B cell (primary cell): ENCODE results near the gene PAK6. TPM values are rescaled to one million over a fixed set of nuclear protein-coding genes. Genes with fewer than 3 reads are reported as not detected.

Experiments
- ATAC-seq: fragments of 200-7000 bp; cut with Tn5 transposase; one replicate; pipeline ENCODE4 v1.10.0; 2021; ENCODE audit warnings: low read depth, mild to moderate bottlenecking, moderate number of reproducible peaks, moderate library complexity
- CTCF ChIA-PET: fragments of 350-600 bp; sonication (Branson Sonifier 250); formaldehyde crosslinking; loops from one replicate; lab custom pipeline; 2021; ENCODE audit warnings: antibody characterized with exemption, inconsistent platforms; lab: Charles Lee
- POLR2A ChIA-PET: fragments of 350-600 bp; sonication (Branson Sonifier 250); formaldehyde crosslinking; loops from one replicate; lab custom pipeline; 2021; ENCODE audit warnings: antibody characterized with exemption; lab: Charles Lee
- DNase-seq: peaks from one replicate; pipeline ENCODE4 v3.0.0; 2013
- H2AFZ ChIP-seq: 2 replicates; pipeline ENCODE4 v1.6.1; 2012; ENCODE audit warnings: mild to moderate bottlenecking, low read depth, low read length; ENCODE audit not compliant: insufficient read depth, poor library complexity, severe bottlenecking
- H3K27ac ChIP-seq, 2 donors: 1 replicate in 1 of 2; 2 replicates in 1 of 2; pipeline ENCODE4 v1.5.1; 2012 to 2013; ENCODE audit warnings: low read length in 2 of 2, mild to moderate bottlenecking in 2 of 2, moderate library complexity in 1 of 2
- H3K27me3 ChIP-seq, 4 experiments: fragments of 200-600 bp in 1 of 4; sonication (generic) in 1 of 4; replicated peaks in 1 of 4; 1 replicate in 2 of 4; 2 replicates in 2 of 4; pipeline versions ENCODE4 v1.6.1 to v1.7.0; 2013 to 2016; ENCODE audit warnings: low read length in 3 of 4, mild to moderate bottlenecking in 2 of 4, mixed read lengths in 1 of 4, moderate library complexity in 1 of 4; ENCODE audit not compliant: insufficient read depth in 4 of 4, control insufficient read depth in 3 of 4; ENCODE audit errors: control extremely low read depth in 1 of 4
- H3K36me3 ChIP-seq, 2 experiments: replicated peaks in 1 of 2; 1 replicate in 1 of 2; 2 replicates in 1 of 2; pipeline versions ENCODE4 v1.6.1 to v1.7.1; 2013; ENCODE audit warnings: low read length in 1 of 2; ENCODE audit not compliant: insufficient read depth in 2 of 2, control insufficient read depth in 1 of 2; ENCODE audit errors: control extremely low read depth in 1 of 2, extremely low read depth in 1 of 2
- H3K4me1 ChIP-seq, 2 donors: fragments of 200-600 bp in 1 of 2; sonication (generic) in 1 of 2; 1 replicate in 1 of 2; 2 replicates in 1 of 2; pipeline versions ENCODE4 v1.5.1 to v1.6.1; 2013 to 2017; ENCODE audit warnings: low read length in 2 of 2; ENCODE audit not compliant: control insufficient read depth in 2 of 2, insufficient read depth in 2 of 2
- H3K4me2 ChIP-seq: replicated peaks from 2 replicates; pipeline ENCODE3; 2012; ENCODE audit warnings: mild to moderate bottlenecking, low read depth, low read length; ENCODE audit not compliant: poor library complexity, severe bottlenecking
- H3K4me3 ChIP-seq, 5 experiments: fragments of 200-600 bp in 1 of 5; sonication (generic) in 1 of 5; 1 replicate in 3 of 5; 2 replicates in 2 of 5; pipeline versions ENCODE4 v1.5.1 to v1.7.0; 2011 to 2016; ENCODE audit warnings: low read length in 4 of 5, mild to moderate bottlenecking in 4 of 5, low read depth in 2 of 5, control low read depth in 1 of 5, moderate library complexity in 1 of 5; ENCODE audit not compliant: insufficient read depth in 1 of 5; ENCODE audit errors: control extremely low read depth in 1 of 5, extremely low read depth in 1 of 5
- H3K79me2 ChIP-seq: fragments of 200-600 bp; sonication (generic); one replicate; pipeline ENCODE4 v1.6.0; 2016; ENCODE audit warnings: low read length; ENCODE audit not compliant: control insufficient read depth, insufficient read depth
- H3K9ac ChIP-seq: fragments of 200-600 bp; sonication (generic); 2 replicates; pipeline ENCODE4 v1.6.1; 2017; ENCODE audit warnings: mild to moderate bottlenecking, low read length, moderate library complexity
- H3K9me3 ChIP-seq, 3 donors: one replicate each; pipeline versions ENCODE4 v1.6.1 to v1.7.1; 2013; ENCODE audit warnings: low read length in 2 of 3; ENCODE audit not compliant: control insufficient read depth in 2 of 3, insufficient read depth in 1 of 3; ENCODE audit errors: control extremely low read depth in 1 of 3
- H4K20me1 ChIP-seq: 2 replicates; pipeline ENCODE4 v1.6.0; 2012; ENCODE audit warnings: mild to moderate bottlenecking, low read length; ENCODE audit not compliant: insufficient read depth, control insufficient read depth, poor library complexity, severe bottlenecking
- H3K27ac Mint-ChIP-seq: one replicate; pipeline ENCODE4 v1.8.0; 2021; ENCODE audit warnings: mixed read lengths
- H3K27me3 Mint-ChIP-seq: one replicate; pipeline ENCODE4 v1.8.0; 2021; ENCODE audit warnings: mixed read lengths
- H3K4me1 Mint-ChIP-seq: one replicate; pipeline ENCODE4 v1.8.0; 2021; ENCODE audit warnings: mixed read lengths
- H3K4me3 Mint-ChIP-seq: one replicate; pipeline ENCODE4 v1.8.0; 2021; ENCODE audit warnings: mixed read lengths
- H3K9me3 Mint-ChIP-seq: one replicate; pipeline ENCODE4 v1.8.0; 2022; ENCODE audit warnings: mixed read lengths; ENCODE audit not compliant: insufficient read depth
- EZH2 ChIP-seq: IDR thresholded peaks from 2 replicates; pipeline ENCODE4 v1.6.1; 2012; ENCODE audit warnings: borderline replicate concordance, low read depth, mild to moderate bottlenecking, moderate library complexity, low read length; ENCODE audit not compliant: insufficient read depth, poor library complexity, severe bottlenecking
- WGBS: methylation state at CpG from one replicate; pipeline ENCODE4 v1.1.5; 2013; ENCODE audit warnings: missing lambda C conversion rate; ENCODE audit not compliant: insufficient coverage; 5-methylcytosine and 5-hydroxymethylcytosine counted together
- intact Hi-C: fragments of 100-400 bp; cut with micrococcal nuclease; formaldehyde crosslinking; loops from one replicate; pipeline ENCODE4 v1.10.0; 2022
- polyA plus RNA-seq: library from polyadenylated mRNA; depleted of rRNA; stranded (reverse); fragments of >200 nt; gene quantifications from 2 replicates; pipeline ENCODE4 v1.2.3, GENCODE V29; 2012
- total RNA-seq, 2 donors: library from RNA; stranded (reverse); fragments of 120-200 nt in 1 of 2; gene quantifications; 1 replicate in 1 of 2; 2 replicates in 1 of 2; pipeline versions ENCODE4 v1.2.3 to v1.2.4, GENCODE V29; 2013 to 2022
- TF ChIP-seq, protein P1 (sequence below): fragments of 200-600 bp; IDR thresholded peaks from one replicate; pipeline ENCODE4 v1.8.0; 2022; ENCODE audit warnings: antibody characterized with exemption, mild to moderate bottlenecking

Gene PAK6
- total and polyA plus RNA-seq, 2 donors (not counting 1 experiment from before 2014, with no cell fraction given): 0.45 to 1.2 TPM

- ChIA-PET CTCF (interaction anchor here (0.8 to 8.5 kb wide), 11 partner anchors 12 to 907 kb away, joined by 3 to 221 read pairs (median 8); partner anchors contain the start of genes CCDC9B, CHP1 and PLCB2), POLR2A (interaction anchor here (1.2 to 1.5 kb wide), 3 partner anchors 16 to 19 kb away, joined by 4 to 14 read pairs (median 5); partner anchors contain the start of gene PLCB2)
- Histone ChIP-seq H3K79me2 (no peaks in the 10 kb centered on the region), H3K4me3 (peak overlapping the region; percentile 38 to 71 (median 59)), H3K9me3 (peaks cover 0 to 2% (median 0%) of the 10 kb centered on the region in 3 donors), H4K20me1 (no peaks in the 10 kb centered on the region), H2AFZ (peak overlapping the region; percentile 61), H3K9ac (peak overlapping the region; percentile 66), H3K4me1 (peaks cover 21 to 25% of the 10 kb centered on the region in 2 donors), H3K4me2 (peak overlapping the region; percentile 92), H3K27ac (no peak overlapping the region), H3K36me3 (no peaks in the 10 kb centered on the region), H3K27me3 (peaks cover 0 to 2% (median 0%) of the 10 kb centered on the region in 4 experiments)
- Mint-ChIP-seq H3K27ac (peak overlapping the region; percentile 50), H3K27me3 (no peaks in the 10 kb centered on the region), H3K4me1 (peaks cover 29% of the 10 kb centered on the region), H3K4me3 (peak overlapping the region; percentile 85), H3K9me3 (no peaks in the 10 kb centered on the region)
- intact Hi-C loops: loop anchor here (1.0 to 5.0 kb wide), 11 partner anchors 14 to 907 kb away; partner anchors contain the start of genes ANKRD63, BMF, BUB1B and CHP1
- TF ChIP-seq, protein P1, sequence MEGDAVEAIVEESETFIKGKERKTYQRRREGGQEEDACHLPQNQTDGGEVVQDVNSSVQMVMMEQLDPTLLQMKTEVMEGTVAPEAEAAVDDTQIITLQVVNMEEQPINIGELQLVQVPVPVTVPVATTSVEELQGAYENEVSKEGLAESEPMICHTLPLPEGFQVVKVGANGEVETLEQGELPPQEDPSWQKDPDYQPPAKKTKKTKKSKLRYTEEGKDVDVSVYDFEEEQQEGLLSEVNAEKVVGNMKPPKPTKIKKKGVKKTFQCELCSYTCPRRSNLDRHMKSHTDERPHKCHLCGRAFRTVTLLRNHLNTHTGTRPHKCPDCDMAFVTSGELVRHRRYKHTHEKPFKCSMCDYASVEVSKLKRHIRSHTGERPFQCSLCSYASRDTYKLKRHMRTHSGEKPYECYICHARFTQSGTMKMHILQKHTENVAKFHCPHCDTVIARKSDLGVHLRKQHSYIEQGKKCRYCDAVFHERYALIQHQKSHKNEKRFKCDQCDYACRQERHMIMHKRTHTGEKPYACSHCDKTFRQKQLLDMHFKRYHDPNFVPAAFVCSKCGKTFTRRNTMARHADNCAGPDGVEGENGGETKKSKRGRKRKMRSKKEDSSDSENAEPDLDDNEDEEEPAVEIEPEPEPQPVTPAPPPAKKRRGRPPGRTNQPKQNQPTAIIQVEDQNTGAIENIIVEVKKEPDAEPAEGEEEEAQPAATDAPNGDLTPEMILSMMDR: no peak
- no peak for TF ChIP-seq EZH2
- DNase-seq: peak; percentile 62
- WGBS: under 1% methylated on average over 99 of the region's 101 CpGs
- no peak for ATAC-seq
These were observed 85.4 kb downstream of the PAK6 start for GRCh38 chr15:40323953-40324937.
